HCT116 (cell line): Measurements from ENCODE around the gene NEURL4.

Source experiments
- CEBPB ChIP-seq: IDR thresholded peaks from 2 replicates; pipeline ENCODE4 v1.6.1; 2012; ENCODE audit warnings: low read depth
- EZH2 ChIP-seq: fragments of 200-600 bp; sonication (generic); IDR thresholded peaks from 2 replicates; pipeline ENCODE4 v1.6.1; 2017; ENCODE audit warnings: antibody characterized with exemption, mixed run types
- EZH2phosphoT487 ChIP-seq: fragments of 200-600 bp; IDR thresholded peaks from 2 replicates; pipeline ENCODE4 v1.6.1; 2018; ENCODE audit warnings: antibody characterized with exemption, borderline replicate concordance
- FOSL1 ChIP-seq: IDR thresholded peaks from 2 replicates; pipeline ENCODE4 v1.6.1; 2012; ENCODE audit warnings: low read depth
- POLR2A ChIP-seq: IDR thresholded peaks from 2 replicates; pipeline ENCODE4 v1.7.0; 2011; ENCODE audit warnings: borderline replicate concordance; ENCODE audit not compliant: insufficient read depth, insufficient read length; ENCODE audit errors: extremely low read depth
- POLR2AphosphoS5 ChIP-seq: IDR thresholded peaks from 2 replicates; pipeline ENCODE4 v1.6.1; 2011; ENCODE audit warnings: mild to moderate bottlenecking, low read depth, low read length, moderate library complexity
- RAD21 ChIP-seq: IDR thresholded peaks from 2 replicates; pipeline ENCODE4 v1.6.1; 2012; ENCODE audit warnings: low read depth, mild to moderate bottlenecking
- ZBTB33 ChIP-seq: IDR thresholded peaks from 2 replicates; pipeline ENCODE4 v1.6.1; 2011; ENCODE audit warnings: mild to moderate bottlenecking, low read length, moderate library complexity; ENCODE audit not compliant: insufficient replicate concordance; ENCODE audit errors: extremely low read depth
- ZNF274 ChIP-seq: fragments of 200-500 bp; sonication (Bioruptor generic); IDR thresholded peaks from 2 replicates; pipeline ENCODE4 v1.6.1; 2014; ENCODE audit warnings: mild to moderate bottlenecking, low read depth, low read length, inconsistent platforms
- TF ChIP-seq, protein P1 (sequence below), 3 experiments: fragments of 200-600 bp in 1 of 3; sonication (generic) in 1 of 3; IDR thresholded peaks in 2 of 3; conservative IDR thresholded peaks in 1 of 3; 2 replicates each; pipeline ENCODE4 v1.5.1; 2012 to 2017; ENCODE audit warnings: low read depth in 2 of 3, low read length in 2 of 3, antibody characterized with exemption in 1 of 3, borderline replicate concordance in 1 of 3, control low read depth in 1 of 3, mild to moderate bottlenecking in 1 of 3, mixed read lengths in 1 of 3, mixed run types in 1 of 3, moderate library complexity in 1 of 3; ENCODE audit not compliant: insufficient read depth in 1 of 3

GRCh38 chr17:7307686-7308624, 21.2 kb downstream of the NEURL4 start:
- TF ChIP-seq, protein P1, sequence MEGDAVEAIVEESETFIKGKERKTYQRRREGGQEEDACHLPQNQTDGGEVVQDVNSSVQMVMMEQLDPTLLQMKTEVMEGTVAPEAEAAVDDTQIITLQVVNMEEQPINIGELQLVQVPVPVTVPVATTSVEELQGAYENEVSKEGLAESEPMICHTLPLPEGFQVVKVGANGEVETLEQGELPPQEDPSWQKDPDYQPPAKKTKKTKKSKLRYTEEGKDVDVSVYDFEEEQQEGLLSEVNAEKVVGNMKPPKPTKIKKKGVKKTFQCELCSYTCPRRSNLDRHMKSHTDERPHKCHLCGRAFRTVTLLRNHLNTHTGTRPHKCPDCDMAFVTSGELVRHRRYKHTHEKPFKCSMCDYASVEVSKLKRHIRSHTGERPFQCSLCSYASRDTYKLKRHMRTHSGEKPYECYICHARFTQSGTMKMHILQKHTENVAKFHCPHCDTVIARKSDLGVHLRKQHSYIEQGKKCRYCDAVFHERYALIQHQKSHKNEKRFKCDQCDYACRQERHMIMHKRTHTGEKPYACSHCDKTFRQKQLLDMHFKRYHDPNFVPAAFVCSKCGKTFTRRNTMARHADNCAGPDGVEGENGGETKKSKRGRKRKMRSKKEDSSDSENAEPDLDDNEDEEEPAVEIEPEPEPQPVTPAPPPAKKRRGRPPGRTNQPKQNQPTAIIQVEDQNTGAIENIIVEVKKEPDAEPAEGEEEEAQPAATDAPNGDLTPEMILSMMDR (IDR thresholded peaks at IDR 0.05 in 2 of 3, conservative IDR thresholded peaks at IDR 0.05 in 1 of 3; ENCODE audit: borderline replicate concordance in 1 of 3, insufficient read depth in 1 of 3, low read depth in 2 of 3, low read length in 2 of 3) = no peak
- TF ChIP-seq EZH2 = no peak
- TF ChIP-seq FOSL1 = no peak
- TF ChIP-seq ZNF274 = no peak
- no peak for TF ChIP-seq EZH2phosphoT487
- TF ChIP-seq POLR2A = no peak
- no peak for TF ChIP-seq POLR2AphosphoS5
- no peak for TF ChIP-seq RAD21
- no peak for TF ChIP-seq CEBPB
- TF ChIP-seq ZBTB33 = no peak
